GM12892 (cell line): ENCODE results near the gene PHLDB2.

Source experiments
- POLR2A ChIP-seq: IDR thresholded peaks from 2 replicates; pipeline ENCODE4 v1.6.1; 2011; ENCODE audit warnings: low read depth, low read length, control low read depth
- POLR2AphosphoS5 ChIP-seq: IDR thresholded peaks from 2 replicates; pipeline ENCODE4 v1.6.1; 2011; ENCODE audit warnings: low read depth, low read length, control low read depth

GRCh38 chr3:111976254-111976653 is 117.2 kb downstream of the PHLDB2 start:
- no peak for TF ChIP-seq POLR2AphosphoS5
- TF ChIP-seq POLR2A: no peak
